ENCODE data around the gene METTL14.

GRCh38 chr4:118730683-118731082, 45.5 kb downstream of the METTL14 start:
- TF ChIP-seq CTCF (IDR thresholded peaks at IDR 0.05) (no peak), ZFX (IDR thresholded peaks at IDR 0.05; ENCODE audit: borderline replicate concordance) (no peak)
